Measurements from ENCODE around the gene PDGFRB. TPM values are rescaled to one million over a fixed set of nuclear protein-coding genes. Genes with fewer than 3 reads are reported as not detected.

PDGFRB gene
- total and polyA plus RNA-seq, 2 donors (not counting 1 experiment from before 2014, with no cell fraction given): 231 to 347 TPM

DNA sequence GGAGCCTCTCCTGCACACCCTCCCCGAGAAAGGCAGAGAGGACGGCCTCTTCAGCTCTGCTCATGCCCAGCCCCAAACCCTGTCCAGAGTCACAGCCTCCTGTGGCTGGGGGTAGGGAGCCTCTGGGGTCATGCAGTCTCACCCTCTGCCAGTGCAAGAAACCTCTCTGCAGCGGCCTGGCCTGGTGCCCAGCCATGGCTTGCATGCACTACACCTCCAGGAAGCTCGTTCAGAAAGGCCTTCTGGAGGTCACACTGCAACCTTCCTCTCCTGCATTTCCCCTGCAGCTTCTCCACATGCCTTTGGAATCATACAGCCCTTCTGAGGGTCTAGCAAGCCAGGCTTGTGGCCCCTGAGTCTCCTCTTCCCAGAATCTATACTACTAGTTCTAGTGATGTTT is 87.2 kb downstream of the PDGFRB start:
- Histone ChIP-seq H3K4me2 (ENCODE audit: extremely low read depth, insufficient read depth, low read length) (no peak overlapping the region), H3K4me3 (replicated peaks in 1 of 4; ENCODE audit: control extremely low read depth in 1 of 4, insufficient read depth in 1 of 4, low read depth in 3 of 4, low read length in 4 of 4) (no peak overlapping the region), H4K20me1 (ENCODE audit: control insufficient read depth, extremely low read depth, insufficient read depth, low read length) (no peaks in the 10 kb centered on the region), H3K9me3 (ENCODE audit: control insufficient read depth, insufficient read depth, low read depth, low read length) (no peaks in the 10 kb centered on the region), H3K4me1 (ENCODE audit: control insufficient read depth, extremely low read depth, insufficient read depth, low read length) (peaks cover 24% of the 10 kb centered on the region), H3K79me2 (ENCODE audit: control insufficient read depth, insufficient read depth, low read length) (no peaks in the 10 kb centered on the region), H2AFZ (ENCODE audit: low read length) (no peak overlapping the region), H3K27ac (ENCODE audit: insufficient read depth, low read length) (no peak overlapping the region), H3K27me3 (ENCODE audit: control insufficient read depth, insufficient read depth, low read length) (no peaks in the 10 kb centered on the region), H3K9ac (ENCODE audit: insufficient read depth, low read length) (no peak overlapping the region), H3K36me3 (ENCODE audit: control insufficient read depth, insufficient read depth, low read length) (no peaks in the 10 kb centered on the region)
- no peak for TF ChIP-seq EZH2 (IDR thresholded peaks at IDR 0.05; ENCODE audit: low read length, missing control alignments)
- TF ChIP-seq, protein P1, sequence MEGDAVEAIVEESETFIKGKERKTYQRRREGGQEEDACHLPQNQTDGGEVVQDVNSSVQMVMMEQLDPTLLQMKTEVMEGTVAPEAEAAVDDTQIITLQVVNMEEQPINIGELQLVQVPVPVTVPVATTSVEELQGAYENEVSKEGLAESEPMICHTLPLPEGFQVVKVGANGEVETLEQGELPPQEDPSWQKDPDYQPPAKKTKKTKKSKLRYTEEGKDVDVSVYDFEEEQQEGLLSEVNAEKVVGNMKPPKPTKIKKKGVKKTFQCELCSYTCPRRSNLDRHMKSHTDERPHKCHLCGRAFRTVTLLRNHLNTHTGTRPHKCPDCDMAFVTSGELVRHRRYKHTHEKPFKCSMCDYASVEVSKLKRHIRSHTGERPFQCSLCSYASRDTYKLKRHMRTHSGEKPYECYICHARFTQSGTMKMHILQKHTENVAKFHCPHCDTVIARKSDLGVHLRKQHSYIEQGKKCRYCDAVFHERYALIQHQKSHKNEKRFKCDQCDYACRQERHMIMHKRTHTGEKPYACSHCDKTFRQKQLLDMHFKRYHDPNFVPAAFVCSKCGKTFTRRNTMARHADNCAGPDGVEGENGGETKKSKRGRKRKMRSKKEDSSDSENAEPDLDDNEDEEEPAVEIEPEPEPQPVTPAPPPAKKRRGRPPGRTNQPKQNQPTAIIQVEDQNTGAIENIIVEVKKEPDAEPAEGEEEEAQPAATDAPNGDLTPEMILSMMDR (conservative IDR thresholded peaks at IDR 0.05 in 1 of 2, IDR thresholded peaks at IDR 0.05 in 1 of 2; ENCODE audit: low read depth in 1 of 2, low read length in 2 of 2): no peak
- DNase-seq (ENCODE audit: low read depth in 2 of 2): no peak

DNA sequence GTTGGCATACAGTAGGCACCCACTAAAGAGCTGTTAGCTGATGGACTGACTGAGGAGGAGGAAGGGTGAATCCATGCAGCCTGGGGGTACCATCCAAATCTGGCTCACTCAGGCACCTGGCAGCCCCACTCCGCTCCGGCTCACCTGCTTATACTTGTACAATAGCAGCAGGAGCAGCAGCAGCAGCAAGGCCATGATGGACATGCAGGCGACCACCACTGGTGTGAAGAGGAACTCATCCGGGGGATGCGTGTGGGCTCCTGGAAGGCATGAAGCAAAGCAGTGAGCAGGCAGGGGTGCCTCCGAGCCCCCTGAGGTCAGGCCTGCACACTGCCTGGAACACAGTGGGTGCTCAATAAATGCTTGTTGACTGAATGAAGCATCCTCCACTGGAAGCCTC is 87.6 kb downstream of the PDGFRB start:
- no peaks in the 10 kb centered on the region for H3K36me3 ChIP-seq (ENCODE audit: control insufficient read depth, insufficient read depth, low read length)
- no peaks in the 10 kb centered on the region for H4K20me1 ChIP-seq (ENCODE audit: control insufficient read depth, extremely low read depth, insufficient read depth, low read length)
- no peaks in the 10 kb centered on the region for H3K9me3 ChIP-seq (ENCODE audit: control insufficient read depth, insufficient read depth, low read depth, low read length)
- no peak overlapping the region for H3K9ac ChIP-seq (ENCODE audit: insufficient read depth, low read length)
- H3K4me2 ChIP-seq (ENCODE audit: extremely low read depth, insufficient read depth, low read length): no peak overlapping the region
- no peak overlapping the region for H3K4me3 ChIP-seq (replicated peaks in 1 of 4; ENCODE audit: control extremely low read depth in 1 of 4, insufficient read depth in 1 of 4, low read depth in 3 of 4, low read length in 4 of 4)
- no peaks in the 10 kb centered on the region for H3K27me3 ChIP-seq (ENCODE audit: control insufficient read depth, insufficient read depth, low read length)
- H3K4me1 ChIP-seq (ENCODE audit: control insufficient read depth, extremely low read depth, insufficient read depth, low read length): peaks cover 24% of the 10 kb centered on the region
- no peaks in the 10 kb centered on the region for H3K79me2 ChIP-seq (ENCODE audit: control insufficient read depth, insufficient read depth, low read length)
- TF ChIP-seq, protein P1 (conservative IDR thresholded peaks at IDR 0.05 in 1 of 2, IDR thresholded peaks at IDR 0.05 in 1 of 2; ENCODE audit: low read depth in 1 of 2, low read length in 2 of 2): no peak
- TF ChIP-seq EZH2 (IDR thresholded peaks at IDR 0.05; ENCODE audit: low read length, missing control alignments): no peak
- no peak for DNase-seq (ENCODE audit: low read depth in 2 of 2)
- no peak overlapping the region for H2AFZ ChIP-seq (ENCODE audit: low read length)
- no peak overlapping the region for H3K27ac ChIP-seq (ENCODE audit: insufficient read depth, low read length)

DNA sequence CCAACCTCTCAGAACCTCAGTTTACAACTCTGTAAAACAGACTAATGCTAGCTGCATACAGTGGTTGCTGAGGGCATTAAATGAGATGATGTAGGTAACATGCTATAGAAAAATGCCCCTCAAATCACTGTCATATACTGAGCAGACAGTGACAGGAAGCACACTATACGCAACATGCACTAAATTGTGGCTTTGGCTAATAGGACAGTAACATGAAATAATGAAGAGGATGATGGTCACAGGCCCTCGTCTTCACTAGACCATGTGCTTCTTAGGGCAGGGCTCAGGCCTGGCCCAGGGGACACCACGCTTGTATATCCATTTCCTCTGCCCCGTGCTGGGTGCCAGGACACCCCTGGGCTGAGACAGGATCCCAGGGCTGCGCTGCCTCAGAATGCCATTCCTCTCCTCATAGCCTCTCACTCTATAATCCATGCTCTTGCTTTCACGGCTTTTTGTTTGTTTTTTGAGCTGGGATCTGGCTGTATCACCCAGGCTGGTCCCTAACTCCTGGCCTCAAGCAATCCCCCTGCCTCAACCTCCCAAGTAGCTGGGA is 88.2 kb downstream of the PDGFRB start:
- Histone ChIP-seq H3K9me3 (ENCODE audit: control insufficient read depth, insufficient read depth, low read depth, low read length) (no peaks in the 10 kb centered on the region), H3K4me3 (replicated peaks in 1 of 4; ENCODE audit: control extremely low read depth in 1 of 4, insufficient read depth in 1 of 4, low read depth in 3 of 4, low read length in 4 of 4) (no peak overlapping the region), H2AFZ (ENCODE audit: low read length) (no peak overlapping the region), H4K20me1 (ENCODE audit: control insufficient read depth, extremely low read depth, insufficient read depth, low read length) (no peaks in the 10 kb centered on the region), H3K79me2 (ENCODE audit: control insufficient read depth, insufficient read depth, low read length) (no peaks in the 10 kb centered on the region), H3K4me2 (ENCODE audit: extremely low read depth, insufficient read depth, low read length) (no peak overlapping the region), H3K9ac (ENCODE audit: insufficient read depth, low read length) (no peak overlapping the region), H3K36me3 (ENCODE audit: control insufficient read depth, insufficient read depth, low read length) (no peaks in the 10 kb centered on the region), H3K27ac (ENCODE audit: insufficient read depth, low read length) (no peak overlapping the region), H3K4me1 (ENCODE audit: control insufficient read depth, extremely low read depth, insufficient read depth, low read length) (peaks cover 24% of the 10 kb centered on the region), H3K27me3 (ENCODE audit: control insufficient read depth, insufficient read depth, low read length) (no peaks in the 10 kb centered on the region)
- no peak for TF ChIP-seq EZH2 (IDR thresholded peaks at IDR 0.05; ENCODE audit: low read length, missing control alignments)
- TF ChIP-seq, protein P1 (conservative IDR thresholded peaks at IDR 0.05 in 1 of 2, IDR thresholded peaks at IDR 0.05 in 1 of 2; ENCODE audit: low read depth in 1 of 2, low read length in 2 of 2): no peak
- DNase-seq (ENCODE audit: low read depth in 2 of 2): no peak

Measured in fibroblast of lung (primary cell).